HG02798 (cell line): Measurements from ENCODE around the gene GPRIN3.
"Not testable (repeated sequence)": the region's sequence is repeated elsewhere in the genome, so short reads cannot be mapped to it uniquely, and the experiment has no call there.

Experiments
- ATAC-seq: cut with Tn5 transposase; IDR thresholded peaks from one replicate; pipeline ENCODE4 v1.9.1; 2021; ENCODE audit warnings: mild to moderate bottlenecking; ENCODE audit not compliant: unreplicated experiment, poor library complexity

The GPRIN3 gene

GRCh38 chr4:89226665-89227574 is 80.7 kb downstream of the GPRIN3 start:
- peak; percentile 90 for ATAC-seq

GRCh38 chr4:89222170-89222569 is 85.4 kb downstream of the GPRIN3 start:
- peak; percentile 36 for ATAC-seq

- ATAC-seq: no peak
Observed at GRCh38 chr4:89221167-89221867, 86.3 kb downstream of the GPRIN3 start.

GRCh38 chr4:89218587-89218986 is 89.0 kb downstream of the GPRIN3 start:
- ATAC-seq: no peak

GRCh38 chr4:89217604-89218003 is 90.0 kb downstream of the GPRIN3 start:
- ATAC-seq: no peak

- no peak for ATAC-seq
Observed at GRCh38 chr4:89216866-89217265, 90.7 kb downstream of the GPRIN3 start.

- ATAC-seq: no peak
Observed at GRCh38 chr4:89216422-89216821, 91.2 kb downstream of the GPRIN3 start.

- no peak for ATAC-seq
Observed at GRCh38 chr4:89215736-89216135, 91.9 kb downstream of the GPRIN3 start.

GRCh38 chr4:89214308-89214707 is 93.3 kb downstream of the GPRIN3 start:
- ATAC-seq: no peak

- ATAC-seq: no peak
Observed at GRCh38 chr4:89213382-89213701, 94.3 kb downstream of the GPRIN3 start.

- ATAC-seq: no peak
Observed at GRCh38 chr4:89212666-89213381, 94.8 kb downstream of the GPRIN3 start.

GRCh38 chr4:89204624-89205023 is 103.0 kb downstream of the GPRIN3 start:
- no peak for ATAC-seq

GRCh38 chr4:89203902-89204301 is 103.7 kb downstream of the GPRIN3 start:
- ATAC-seq: no peak

GRCh38 chr4:89199394-89199793 is 108.2 kb downstream of the GPRIN3 start:
- ATAC-seq: not testable (repeated sequence)

GRCh38 chr4:89197920-89198319 is 109.7 kb downstream of the GPRIN3 start:
- ATAC-seq: no peak

- ATAC-seq: no peak
Observed at GRCh38 chr4:89196745-89197144, 110.9 kb downstream of the GPRIN3 start.

GRCh38 chr4:89196056-89196674 is 111.4 kb downstream of the GPRIN3 start:
- no peak for ATAC-seq

- no peak for ATAC-seq
Observed at GRCh38 chr4:89193843-89194242, 113.8 kb downstream of the GPRIN3 start.
